ENCODE results near the gene HDAC4.

GRCh38 chr2:239101807-239102206 is 299.0 kb downstream of the HDAC4 start:
- TF ChIP-seq EZH2 (IDR thresholded peaks at IDR 0.05; ENCODE audit: borderline replicate concordance, insufficient read depth, low read depth, low read length, poor library complexity, severe bottlenecking) (no peak), CTCF (IDR thresholded peaks at IDR 0.05) (no peak)
